ENCODE data around the gene SLC7A6.
"Not testable (repeated sequence)": the region's sequence is repeated elsewhere in the genome, so short reads cannot be mapped to it uniquely, and the experiment has no call there.

SLC7A6 gene

GRCh38 chr16:68283801-68284598 is 19.7 kb downstream of the SLC7A6 start:
- DNase-seq (ENCODE audit: low read depth in 2 of 2) = no peak

GRCh38 chr16:68284847-68285246 is 20.5 kb downstream of the SLC7A6 start:
- DNase-seq (ENCODE audit: low read depth in 2 of 2) = no peak

DNA sequence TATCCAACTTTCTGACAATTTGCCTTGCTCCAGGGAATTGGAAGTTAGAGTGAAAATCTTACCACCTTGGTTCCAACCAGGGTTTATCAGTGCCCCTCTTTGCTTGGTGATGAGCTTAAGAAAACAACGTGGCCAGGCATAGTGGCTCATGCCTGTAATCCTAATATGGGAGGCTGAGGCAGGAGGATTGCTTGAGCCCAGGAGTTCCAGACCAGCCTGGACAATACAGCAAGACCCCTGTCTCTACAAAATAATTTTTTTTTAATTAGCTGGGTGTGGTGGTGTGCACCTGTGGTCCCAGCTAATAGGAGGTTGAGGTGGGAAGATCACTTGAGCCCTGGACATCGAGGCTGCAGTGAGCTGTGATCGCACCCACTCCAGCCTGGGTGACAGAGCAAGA is 21.4 kb downstream of the SLC7A6 start:
- no peak for DNase-seq (ENCODE audit: low read depth in 2 of 2)

- DNase-seq (ENCODE audit: low read depth in 2 of 2) = no peak
Observed at GRCh38 chr16:68286153-68287074, 22.1 kb downstream of the SLC7A6 start.

DNA sequence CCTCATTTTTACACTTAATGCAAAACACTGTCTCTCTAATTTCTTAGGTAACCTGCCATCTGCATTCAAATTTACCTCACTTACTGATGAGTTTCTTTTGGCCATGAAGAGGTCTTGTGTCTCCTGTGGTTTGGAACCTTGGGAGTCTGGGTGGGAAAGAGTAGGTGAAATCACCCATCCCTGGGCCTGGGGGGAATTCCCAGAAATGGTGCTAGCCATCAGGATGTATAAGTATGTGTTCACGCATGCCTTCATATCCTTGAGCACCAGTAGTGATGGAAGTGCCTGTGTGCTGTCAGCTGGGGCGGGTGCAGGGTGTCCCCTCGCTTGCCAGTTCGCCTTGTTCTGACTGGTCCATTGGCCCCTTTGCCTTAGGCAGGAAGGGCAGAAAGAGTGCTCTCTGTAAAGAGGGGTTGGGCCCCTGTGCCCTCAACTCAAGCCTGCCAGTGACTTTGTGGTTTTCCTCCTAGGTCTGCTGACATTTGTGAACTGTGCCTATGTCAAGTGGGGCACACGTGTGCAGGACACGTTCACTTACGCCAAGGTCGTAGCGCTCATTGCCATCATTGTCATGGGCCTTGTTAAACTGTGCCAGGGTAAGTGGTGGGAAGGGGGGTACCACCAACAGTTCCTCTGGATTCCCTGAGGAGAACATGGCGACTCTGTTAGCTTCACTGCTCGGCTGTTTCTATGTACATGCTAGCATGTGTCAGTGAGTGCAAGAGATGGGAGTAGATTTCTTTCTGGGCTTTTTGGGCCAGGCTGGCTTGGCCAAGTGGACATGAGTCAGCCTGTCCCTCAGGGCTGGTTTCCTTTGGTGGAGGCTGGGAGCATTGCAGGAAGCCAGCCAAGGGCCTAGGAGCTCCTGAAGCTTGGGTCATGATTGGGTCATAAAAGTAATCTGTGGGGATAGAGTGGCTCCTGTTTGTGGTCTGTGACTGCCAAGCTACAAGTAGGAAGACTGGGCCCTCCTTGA is 23.2 kb downstream of the SLC7A6 start:
- DNase-seq (ENCODE audit: low read depth in 2 of 2) = no peak

- DNase-seq (ENCODE audit: low read depth in 2 of 2) = no peak
Observed at GRCh38 chr16:68288252-68288650, 23.9 kb downstream of the SLC7A6 start.

DNA sequence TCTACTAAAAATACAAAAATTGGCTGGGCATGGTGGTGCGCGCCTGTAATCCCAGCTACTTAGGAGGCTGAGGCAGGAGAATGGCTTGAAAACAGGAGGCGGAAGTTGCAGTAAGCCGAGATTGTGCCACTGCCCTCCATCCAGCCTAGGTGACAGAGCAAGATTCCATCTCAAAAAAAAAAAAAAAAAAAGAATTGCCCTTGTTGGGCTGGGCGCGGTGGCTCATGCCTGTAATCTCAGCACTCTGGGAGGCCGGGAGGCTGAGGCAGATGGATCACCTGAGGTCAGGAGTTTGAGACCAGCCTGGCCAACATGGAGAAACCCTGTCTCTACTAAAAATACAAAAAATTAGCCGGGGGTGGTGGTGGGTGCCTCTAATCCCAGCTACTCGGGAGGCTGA is 24.5 kb downstream of the SLC7A6 start:
- DNase-seq (ENCODE audit: low read depth in 2 of 2) = not testable (repeated sequence)

DNA sequence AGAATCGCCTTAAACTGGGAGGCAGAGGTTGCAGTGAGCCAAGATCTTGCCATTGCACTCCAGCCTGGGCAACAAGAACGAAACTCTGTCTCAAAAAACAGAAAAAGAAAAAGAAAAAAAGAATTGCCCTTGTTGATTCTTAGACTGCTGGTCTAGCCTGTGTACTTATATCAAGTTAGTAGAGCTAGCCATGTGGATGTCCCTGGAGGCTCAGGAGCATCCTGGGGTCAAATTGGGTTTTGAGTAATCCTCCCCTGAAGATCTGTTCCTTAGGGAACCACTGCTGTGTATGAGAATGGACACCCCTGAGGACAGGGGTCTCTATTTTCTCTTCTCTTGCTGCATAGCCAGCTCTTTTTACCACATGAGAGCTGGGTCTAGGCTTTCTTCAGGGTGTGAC is 24.9 kb downstream of the SLC7A6 start:
- DNase-seq (ENCODE audit: low read depth in 2 of 2) = no peak

DNA sequence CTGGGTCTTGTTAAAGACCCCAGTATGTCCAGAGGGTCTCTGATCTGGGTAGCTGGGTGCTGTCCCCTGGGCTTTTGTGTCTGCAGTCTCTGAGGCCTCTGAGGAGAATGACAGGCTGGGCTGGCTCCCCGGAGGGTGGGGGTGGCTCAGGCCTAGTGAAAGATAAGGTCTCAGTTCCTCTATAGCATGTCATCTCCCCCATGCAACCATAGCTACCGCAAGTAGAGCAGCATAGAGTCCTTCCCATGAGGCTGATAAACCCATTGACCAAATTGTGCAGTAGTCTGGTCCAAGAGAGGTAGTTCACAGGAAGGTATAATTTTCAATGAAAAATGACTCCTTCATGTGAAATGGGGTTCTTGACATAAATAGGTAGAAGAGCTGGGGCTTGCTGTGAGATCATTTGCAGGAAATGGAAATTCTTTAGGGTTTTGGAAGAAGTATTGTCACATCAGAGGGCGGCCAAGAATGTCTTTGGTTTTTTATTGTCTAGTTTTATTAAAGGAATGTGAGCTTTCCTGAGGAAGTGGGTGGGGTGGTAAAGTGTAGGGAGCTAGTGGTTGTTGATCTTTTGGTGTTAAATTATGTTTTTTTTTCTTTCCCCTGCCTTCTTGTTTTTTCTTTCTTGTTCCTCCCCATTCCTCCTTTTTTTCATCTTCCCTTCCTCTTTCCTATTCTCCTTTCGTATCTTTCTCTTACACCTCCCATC is 25.4 kb downstream of the SLC7A6 start:
- DNase-seq (ENCODE audit: low read depth in 2 of 2) = peak; percentile 34 to 48

DNA sequence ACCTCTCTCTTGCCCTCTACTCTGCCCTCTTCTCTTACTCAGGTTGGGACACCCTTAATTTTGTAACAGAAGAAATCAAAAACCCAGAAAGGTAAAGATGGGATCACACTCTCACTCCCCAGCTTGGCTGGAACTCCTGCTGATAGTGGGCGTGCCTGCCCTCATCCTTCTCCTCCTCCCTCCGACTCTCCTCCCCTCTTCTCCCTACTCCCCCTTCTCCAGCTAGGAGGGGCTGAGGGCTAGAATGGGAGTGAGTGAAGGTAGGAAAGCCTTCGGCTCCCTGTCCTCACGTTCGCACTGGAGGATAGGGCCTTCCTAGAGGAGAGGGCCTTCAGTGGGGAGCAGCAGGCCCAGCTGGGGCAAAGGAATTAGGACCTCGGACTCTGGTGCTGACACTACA is 26.1 kb downstream of the SLC7A6 start:
- DNase-seq (ENCODE audit: low read depth in 2 of 2) = no peak

GRCh38 chr16:68291227-68291626 is 26.9 kb downstream of the SLC7A6 start:
- DNase-seq (ENCODE audit: low read depth in 2 of 2) = no peak

DNA sequence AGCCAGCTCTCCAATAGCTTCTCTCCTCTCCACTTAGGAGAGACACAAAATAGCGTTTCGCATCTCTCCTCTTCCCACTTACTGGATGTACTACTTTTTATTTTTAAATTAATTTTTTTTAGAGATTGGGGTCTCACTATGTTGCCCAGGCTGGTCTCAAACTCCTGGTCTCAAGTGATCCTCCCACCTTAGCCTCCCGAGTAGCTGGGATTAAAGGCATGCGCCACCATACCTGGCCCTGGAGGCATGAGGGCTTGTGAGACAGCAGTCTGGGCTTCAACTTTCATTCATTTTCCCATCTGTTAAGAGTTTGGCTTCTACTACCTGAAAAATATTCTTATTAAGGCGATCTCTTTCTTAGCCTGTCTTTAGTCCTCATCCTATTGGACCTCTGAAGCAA is 28.1 kb downstream of the SLC7A6 start:
- no peak for DNase-seq (ENCODE audit: low read depth in 2 of 2)

DNA sequence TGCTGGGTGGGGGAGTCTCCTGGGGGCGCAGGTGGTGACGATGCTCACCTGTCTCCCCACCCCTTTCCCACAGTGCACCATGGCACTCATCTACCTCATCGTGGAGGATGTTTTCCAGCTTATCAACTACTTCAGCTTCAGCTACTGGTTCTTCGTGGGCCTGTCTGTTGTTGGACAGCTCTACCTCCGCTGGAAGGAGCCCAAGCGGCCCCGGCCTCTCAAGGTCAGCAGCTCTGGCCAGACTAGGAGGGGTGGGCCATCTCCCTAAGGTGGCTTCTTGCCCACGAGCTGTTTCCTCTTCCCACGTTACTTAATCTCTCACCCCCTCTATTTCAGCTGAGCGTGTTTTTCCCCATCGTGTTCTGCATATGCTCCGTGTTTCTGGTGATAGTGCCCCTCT is 32.0 kb downstream of the SLC7A6 start:
- DNase-seq (ENCODE audit: low read depth in 2 of 2) = no peak

GRCh38 chr16:68296693-68297092 is 32.4 kb downstream of the SLC7A6 start:
- DNase-seq (ENCODE audit: low read depth in 2 of 2) = no peak

DNA sequence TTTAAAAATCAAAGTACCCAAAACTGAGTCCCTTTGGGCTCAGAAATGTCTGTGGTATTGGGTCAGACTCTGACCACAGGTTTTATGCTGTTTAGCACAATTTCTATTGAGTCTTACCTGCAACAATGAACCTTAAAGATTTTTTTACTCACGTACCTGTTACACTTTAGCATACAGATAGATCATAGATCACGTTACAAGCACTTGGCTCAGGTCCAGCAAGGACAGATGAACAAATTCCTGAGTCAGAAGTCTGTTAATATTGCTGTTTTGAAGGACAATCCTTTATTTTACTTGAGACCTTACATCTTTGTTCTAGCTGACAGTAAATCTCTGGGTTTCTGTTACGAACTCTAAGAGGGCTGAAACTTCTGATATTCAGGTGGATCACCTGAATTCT is 33.6 kb downstream of the SLC7A6 start:
- no peak for DNase-seq (ENCODE audit: low read depth in 2 of 2)

DNA sequence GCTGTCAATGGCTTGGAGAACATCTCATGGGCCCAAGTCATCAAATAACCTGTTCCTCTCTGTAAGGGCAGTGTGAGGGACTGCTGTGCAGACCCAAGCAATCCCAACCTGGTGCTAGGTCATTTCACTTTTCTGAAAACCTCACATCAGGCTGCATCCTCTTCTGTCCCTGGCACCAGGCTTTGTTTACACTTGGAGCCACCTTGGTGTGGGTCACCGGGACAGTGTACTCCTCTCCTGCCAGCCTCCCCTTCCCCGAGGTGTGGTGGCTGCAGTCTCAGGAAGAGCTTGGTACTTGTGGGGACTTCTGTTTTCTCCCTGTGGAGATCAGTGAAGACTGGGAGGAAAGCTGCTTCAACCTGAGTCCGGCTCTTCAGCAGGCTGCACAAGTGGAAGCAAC is 34.0 kb downstream of the SLC7A6 start:
- no peak for DNase-seq (ENCODE audit: low read depth in 2 of 2)

DNA sequence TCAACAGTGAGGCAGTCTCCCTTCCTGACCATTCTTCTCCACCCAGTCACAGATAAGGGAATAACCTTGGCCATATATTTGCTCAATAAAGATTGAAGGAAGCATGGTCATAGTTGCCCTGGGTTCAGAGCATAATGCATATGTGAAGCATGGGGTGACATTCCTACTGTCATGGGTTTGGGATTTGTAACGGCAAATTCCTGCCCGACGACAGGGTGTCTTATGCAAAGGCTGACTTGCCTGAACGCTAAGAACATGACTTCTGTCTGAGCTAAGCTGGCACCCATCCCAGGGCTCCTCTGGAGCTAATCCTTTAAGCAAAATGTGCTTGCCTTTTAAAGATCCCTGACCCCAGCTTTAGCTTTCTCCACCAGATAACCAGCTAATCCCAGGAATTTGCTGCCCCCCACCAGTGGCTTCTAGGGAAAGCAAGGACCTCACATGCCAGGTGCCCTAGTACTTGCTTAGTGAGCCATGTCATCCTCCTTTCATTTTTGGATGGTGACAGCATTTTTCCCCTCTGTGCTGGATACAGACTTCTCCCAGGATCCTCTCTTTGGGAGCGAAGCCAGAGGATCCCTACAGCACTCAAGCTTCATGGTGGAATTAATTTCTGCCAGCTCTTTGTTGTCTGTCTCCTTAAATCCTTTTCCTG is 34.7 kb downstream of the SLC7A6 start:
- DNase-seq (ENCODE audit: low read depth in 2 of 2) = no peak

DNA sequence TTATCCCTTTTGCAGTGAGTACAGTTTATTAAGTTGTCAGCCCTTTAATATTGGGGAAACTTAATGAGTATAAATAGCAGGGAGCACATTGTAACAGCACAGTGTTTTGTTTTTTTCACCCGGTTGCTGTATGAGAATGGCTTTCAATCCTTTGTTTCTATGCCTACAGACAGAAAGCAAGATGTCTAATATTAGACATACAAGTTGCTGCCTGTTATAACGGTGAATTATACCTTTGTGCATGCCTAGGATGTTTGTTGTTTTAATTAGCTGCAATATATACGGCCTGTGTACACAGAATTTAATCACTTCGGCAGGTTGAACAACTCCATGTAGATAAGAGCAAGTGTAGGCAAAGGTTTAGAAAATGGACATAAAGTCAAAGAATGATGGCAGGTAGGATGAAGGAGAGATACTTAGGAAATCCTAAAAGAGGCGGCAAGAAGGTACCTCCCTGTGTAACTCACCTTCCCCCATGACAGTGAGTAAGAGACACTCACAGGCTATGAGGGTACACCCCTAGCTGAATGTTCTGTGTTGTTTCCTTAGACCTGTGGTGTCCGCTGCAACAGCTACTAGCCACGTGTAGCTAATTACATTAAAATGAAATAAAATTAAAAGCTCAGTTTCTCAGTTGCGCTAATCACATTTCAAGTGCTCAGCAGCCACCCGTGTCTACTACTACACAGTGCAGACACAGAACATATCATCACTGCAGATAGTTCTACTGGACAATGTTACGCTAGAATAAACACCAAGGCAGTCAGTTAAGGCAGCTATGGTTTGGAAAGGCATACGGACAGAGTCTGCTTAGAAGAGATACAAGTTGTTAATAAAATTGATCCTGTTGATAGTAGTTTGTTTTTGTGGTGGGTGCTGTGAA is 35.5 kb downstream of the SLC7A6 start:
- DNase-seq (ENCODE audit: low read depth in 2 of 2) = no peak

GRCh38 chr16:68300734-68301459 is 36.6 kb downstream of the SLC7A6 start:
- DNase-seq (ENCODE audit: low read depth in 2 of 2) = no peak
